GM19025 (cell line): ENCODE data around the gene PTGFRN.

Experiments
- ATAC-seq: cut with Tn5 transposase; IDR thresholded peaks from one replicate; pipeline ENCODE4 v1.9.1; 2021; ENCODE audit warnings: mild to moderate bottlenecking, low read depth, moderate library complexity; ENCODE audit not compliant: unreplicated experiment

PTGFRN gene

DNA sequence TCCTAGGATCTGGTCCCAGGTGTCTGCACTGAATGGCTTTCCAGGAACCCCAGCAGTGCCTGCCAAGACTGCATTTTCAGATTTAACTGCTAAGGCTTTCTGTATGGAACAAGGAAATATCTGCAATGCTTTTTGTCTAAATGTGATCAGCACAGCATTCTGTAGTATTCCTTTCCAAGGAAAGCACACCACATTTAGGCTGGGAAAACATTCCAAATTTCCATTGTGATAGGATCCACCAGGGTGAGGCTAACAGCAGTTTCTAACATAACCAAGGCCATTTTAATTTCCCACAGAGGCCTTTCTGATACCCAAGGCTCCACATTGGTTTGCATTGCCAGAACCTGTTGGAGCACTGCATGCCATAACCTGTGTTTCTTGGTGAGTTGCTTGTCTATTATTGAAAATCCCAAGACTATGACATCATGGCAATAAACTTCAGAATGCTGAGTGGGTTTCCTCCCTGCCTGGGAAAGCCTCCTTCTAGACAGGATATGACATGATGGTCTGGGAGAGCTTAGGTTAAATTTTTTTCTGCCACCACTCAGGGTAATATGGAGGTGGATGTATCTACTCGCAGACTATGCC is 23.3 kb upstream of the PTGFRN start:
- no peak for ATAC-seq

DNA sequence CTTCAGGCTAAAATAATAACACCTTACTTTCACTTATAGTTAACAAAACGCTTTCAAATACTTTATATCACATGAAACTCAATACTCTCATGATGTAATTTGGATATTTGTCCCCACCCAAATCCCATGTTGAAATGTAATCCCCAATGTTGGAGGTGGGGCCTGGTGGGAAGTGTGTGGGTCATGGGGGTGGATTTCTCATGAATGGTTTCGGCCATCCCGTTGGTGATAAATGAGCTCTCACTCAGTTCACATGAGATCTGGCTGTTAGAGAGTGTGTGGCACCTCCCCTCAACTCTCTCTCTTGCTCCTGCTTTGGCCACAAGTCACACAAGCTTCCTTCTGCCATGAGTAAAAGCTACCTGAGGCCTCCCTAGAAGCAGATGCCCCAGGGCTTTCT is 22.5 kb upstream of the PTGFRN start:
- no peak for ATAC-seq

DNA sequence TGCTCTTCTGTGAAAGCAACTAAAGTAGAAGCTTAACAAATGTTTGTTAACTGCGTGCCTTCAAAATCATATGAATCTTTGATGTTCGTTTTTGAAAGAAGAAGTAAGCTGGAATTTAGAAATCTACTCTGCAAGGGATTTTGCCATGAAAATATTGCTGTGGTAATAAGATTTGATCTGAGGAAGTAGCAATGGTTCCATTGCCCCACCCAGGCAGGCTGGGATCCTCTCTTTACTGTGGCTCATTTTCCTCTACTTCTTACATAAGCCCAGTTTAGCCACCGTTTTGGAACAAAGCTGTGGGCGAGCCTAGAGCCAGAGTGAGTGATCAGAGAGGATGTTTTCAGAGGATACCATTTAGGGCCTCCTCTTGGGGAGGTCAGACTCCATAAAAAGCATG is 20.3 kb upstream of the PTGFRN start:
- no peak for ATAC-seq

DNA sequence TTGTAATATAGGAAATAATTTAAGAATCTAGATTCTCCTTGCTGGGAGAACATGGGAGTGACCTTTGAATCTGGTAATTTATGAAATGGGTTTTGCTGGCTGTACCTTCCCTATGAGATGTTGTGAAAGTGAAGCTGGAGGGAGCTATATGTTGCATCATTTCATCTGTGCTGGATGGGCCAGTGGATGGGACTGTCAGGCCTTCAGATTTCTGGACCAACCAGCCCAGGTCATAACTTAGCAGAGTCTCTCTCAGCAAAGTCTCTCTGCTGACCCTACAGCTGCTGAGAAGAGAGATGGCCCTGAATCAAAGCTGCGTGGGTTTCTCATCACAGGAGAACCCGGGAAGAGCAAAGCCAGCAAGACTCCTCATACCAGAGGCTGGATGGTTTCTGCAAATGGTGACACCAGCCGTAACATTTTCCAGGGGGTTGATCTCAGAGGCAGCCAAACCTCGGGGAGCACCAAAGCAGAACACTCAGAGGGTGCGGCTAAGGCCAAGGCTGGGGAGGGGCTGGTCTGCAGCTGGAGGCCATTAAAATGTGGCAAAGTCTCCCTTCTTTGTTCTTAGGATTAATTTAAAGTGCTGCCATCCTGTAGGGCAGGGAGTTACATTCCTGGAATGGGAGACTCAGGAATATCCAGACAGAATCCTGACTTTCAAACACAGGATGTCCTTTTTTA is 18.2 kb upstream of the PTGFRN start:
- ATAC-seq: no peak

DNA sequence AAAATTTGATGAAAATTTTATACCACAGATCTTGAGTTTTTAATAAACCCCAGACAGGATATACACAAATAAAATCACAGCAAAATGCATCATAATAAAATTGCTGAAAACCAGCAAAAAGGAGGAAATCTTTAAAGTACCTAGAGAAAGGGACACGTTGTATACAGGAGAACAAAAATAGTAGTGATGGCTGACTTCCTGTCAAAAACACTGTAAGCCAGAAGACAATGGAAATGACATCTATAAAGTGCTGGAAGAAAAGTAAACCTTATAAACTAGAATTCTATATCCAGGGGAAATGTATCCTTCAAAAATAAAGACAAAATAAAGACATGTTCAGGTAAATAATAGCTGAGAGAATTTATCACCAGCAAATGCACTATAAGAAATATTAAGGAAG is 14.6 kb upstream of the PTGFRN start:
- ATAC-seq: no peak

DNA sequence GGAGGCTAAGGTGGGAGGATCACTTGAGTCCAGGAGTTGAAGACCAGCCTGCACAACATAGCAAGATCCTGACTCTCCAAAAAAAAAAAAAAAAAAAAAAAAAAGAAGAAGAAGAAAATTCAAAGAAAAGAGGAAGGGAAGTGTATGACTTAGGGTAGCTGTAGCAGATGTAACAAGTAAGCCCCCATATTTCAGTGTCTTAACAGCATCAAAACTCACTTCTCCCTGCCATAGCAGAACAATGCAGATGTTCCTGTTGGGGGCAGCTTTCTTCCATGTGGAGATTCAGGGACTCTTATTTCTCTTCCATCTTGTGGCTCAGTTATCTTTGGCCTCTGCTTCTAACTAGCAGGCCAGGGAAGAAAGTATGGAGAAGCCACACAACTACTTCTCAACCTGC is 10.2 kb upstream of the PTGFRN start:
- ATAC-seq: no peak

DNA sequence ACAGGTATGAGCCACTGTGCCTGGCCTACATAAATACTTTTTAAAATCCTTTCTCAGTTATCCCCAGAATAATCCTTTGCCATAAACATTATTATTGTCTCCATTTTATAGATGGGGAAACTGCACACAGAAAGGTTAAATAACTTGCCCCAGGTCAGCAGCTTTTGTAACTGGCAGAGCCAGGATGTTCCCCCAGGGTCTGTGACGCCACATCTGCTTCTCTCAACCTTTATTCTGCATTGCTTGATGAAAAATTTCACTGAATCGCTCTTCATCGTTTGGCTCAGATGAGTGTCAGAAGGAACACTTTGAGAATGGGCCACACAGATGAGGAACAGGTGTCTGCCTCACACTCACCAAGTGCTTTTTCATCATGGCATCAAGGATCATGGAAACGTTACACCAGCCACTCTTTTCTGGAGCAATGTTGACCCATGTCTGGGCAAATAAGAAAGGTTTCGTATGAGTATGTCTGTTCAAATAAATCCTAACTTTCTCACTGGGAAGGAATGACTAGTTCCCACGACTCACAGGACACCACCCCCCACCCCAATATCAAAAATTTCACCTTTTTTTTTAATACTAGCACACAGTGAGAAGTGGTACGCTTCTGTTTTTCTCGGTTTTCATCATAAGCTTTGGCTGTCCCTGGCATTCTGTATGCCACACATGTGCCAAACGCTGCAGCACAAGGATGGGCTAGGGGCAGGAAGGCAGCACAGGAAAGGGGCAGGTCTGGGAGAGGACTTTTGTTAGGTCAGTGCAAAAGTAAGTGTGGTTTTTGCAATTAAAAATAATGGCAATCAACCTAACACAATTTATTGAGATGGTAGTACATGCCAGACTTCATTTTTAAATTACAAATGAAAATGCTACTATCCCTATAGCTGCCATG is 9.0 kb upstream of the PTGFRN start:
- no peak for ATAC-seq

DNA sequence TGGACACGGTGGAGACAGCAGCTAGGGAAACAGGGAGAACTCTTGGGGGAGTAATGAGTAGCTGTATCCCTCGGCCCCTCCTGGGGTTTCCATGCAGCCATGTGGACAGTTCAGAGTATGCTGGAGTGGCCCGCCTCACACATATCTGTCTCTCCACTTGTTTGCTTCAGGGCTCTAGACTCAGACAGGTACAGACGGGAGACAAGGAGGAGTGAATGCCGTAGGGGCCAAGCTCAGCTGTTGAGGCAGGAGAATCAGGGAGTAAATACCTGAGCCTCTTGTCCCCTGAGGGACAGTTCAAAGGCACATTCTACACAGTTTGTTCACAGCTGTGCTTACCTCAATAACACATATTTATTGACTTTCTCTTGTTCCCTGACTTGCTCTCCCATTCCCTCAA is 7.7 kb upstream of the PTGFRN start:
- no peak for ATAC-seq

DNA sequence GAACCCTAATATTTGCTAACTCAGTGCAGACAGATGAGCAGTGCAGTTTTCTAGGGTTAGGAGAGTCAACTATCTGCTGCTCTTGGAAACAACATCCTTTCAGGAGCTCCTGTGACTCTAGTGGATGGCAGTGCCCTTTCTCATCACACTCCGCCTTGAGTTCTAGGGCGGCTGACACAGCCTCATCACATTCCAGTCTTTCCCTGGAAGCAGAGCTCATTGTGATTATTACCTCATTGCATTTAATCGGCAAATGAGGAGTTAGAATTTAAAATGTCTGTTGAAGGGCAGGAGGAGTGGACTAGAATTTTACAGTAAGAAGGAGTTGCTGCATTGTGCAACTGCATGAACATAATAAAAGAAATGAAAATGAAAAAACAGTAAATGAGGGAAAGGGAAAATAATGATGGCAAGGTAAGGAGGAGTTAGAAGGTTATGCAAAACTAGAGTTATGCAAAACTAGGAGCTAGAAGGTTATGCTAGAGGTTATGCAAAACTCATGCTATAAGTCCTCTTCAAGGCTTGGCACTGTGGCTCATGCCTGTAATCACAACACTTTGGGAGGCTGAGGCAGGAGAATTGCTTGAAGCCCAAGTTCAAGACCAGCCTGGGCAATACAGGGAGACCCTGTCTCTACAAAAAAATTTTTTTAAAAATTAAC is 6.9 kb upstream of the PTGFRN start:
- no peak for ATAC-seq

- ATAC-seq: no peak
Observed at GRCh38 chr1:116904791-116905320, 4.9 kb upstream of the PTGFRN start.

DNA sequence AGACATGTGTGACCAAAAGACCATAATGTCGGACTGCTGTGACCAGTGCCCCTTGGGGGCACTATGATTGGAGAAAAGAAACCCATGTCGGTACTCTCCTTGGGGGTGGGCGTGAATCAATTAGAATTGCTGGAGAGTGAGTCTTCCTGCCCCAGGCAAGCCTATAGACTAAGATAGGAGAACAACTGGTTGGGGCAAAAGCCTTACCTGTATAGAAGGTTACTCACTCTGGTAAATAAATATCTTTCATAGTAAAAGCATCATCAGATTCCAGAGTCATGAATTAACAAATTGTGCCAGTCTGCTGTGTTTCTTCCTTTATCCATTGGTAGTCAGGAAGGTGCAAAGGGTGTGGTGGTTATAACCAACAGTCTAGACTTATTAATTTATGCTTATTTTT is 2.9 kb upstream of the PTGFRN start:
- no peak for ATAC-seq

- no peak for ATAC-seq
Observed at GRCh38 chr1:116907351-116907750, 2.4 kb upstream of the PTGFRN start.

GRCh38 chr1:116908266-116908665 is 1.4 kb upstream of the PTGFRN start:
- no peak for ATAC-seq

GRCh38 chr1:116908820-116909511 is 750 bp upstream of the PTGFRN start:
- ATAC-seq: no peak

DNA sequence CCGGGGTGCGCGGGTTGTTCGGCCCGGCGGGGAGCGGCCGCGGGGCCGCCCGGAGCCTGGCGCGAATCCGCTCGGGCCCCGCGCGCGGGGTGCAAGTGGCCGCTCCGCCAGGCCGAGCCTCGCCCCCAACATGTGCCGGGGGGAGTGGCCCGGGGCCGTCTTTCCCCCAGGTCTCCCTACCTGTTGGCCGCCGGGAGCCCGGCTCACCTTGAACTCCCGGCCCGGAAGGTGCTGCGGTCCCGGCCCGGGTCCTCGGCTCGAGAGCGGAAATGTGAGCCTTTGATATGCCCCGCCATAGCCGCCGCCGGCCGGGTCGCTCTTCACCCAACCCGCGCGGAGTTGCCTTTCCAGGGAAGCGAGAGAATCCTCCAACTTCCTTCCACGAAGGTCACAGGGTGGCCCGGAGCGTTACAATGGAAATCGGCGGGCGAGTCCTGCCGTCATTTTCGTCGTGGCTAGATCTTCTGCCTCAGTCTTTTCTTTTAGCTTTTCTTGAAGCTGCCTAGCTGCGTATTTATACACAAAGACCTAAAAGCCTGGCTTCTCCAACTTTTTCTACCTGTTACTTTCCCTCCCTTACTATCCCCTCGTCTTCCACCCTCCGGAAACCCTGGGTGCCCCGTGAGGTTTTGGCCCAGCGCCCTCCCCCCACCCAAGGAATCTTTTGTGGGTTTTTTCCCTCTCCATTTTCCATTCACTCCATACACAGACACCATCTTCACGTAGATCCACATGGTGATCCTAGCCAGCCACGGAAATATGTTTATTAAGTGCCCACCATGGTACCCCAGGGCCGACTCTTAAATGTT is 867 bp downstream of the PTGFRN start:
- no peak for ATAC-seq

DNA sequence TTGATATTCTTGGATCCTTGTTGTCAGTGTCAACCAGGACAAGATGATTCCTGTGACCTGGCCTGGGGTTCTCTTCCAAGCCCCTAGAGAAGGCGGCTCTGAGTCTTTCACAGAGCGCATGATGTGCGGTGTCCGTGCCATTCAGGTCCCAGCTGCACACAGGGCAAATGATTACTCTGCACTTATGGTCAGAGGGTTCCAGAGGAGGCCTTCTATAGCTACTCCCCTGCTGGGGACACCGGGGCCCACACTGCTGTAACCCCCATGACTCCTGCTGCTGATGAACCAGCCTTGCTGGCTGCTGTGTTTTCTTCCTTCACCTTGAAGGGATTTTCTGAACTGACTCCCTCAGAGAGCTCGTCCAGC is 1.5 kb downstream of the PTGFRN start:
- no peak for ATAC-seq

DNA sequence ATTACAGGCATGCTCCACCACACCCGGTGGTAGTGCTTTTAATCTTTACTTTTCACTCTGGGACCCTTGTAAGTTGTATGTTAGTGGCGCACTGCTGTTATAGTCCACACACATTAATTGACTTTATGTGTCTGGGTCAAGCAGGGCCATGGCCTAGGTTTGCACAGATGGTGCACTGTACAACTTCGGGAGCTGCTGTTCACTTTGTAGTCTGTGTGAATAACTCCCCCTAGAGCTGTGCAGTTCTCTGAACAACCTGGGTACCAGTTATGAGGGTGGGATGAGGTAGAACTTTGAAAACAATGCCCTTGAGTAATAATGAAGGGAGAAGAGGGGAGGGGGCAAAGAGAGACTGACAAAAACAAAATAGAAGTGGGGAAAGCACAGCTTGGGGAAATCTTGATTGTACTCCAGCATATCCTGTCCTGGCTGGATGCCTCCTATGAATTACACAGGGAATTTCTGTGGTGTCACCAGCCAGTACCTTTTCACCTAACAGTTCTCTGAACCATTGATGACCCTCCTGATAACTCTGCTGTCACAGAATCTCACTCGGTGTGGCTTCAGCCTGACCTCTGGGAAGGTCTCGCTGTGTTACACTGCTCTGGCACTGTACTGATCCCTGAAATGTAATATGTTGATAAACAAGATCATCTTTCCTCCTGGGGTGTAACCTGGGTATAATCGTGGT is 2.2 kb downstream of the PTGFRN start:
- ATAC-seq: no peak

- no peak for ATAC-seq
Observed at GRCh38 chr1:116912846-116913245, 3.1 kb downstream of the PTGFRN start.

GRCh38 chr1:116913941-116914340 is 4.2 kb downstream of the PTGFRN start:
- no peak for ATAC-seq
